ENCODE results near the gene AMD1. TPM values are rescaled to one million over a fixed set of nuclear protein-coding genes. Genes with fewer than 3 reads are reported as not detected.

Gene AMD1
- total and polyA plus RNA-seq, 12 donors, result 15.4 to 64.1 (median 43.5) TPM

DNA sequence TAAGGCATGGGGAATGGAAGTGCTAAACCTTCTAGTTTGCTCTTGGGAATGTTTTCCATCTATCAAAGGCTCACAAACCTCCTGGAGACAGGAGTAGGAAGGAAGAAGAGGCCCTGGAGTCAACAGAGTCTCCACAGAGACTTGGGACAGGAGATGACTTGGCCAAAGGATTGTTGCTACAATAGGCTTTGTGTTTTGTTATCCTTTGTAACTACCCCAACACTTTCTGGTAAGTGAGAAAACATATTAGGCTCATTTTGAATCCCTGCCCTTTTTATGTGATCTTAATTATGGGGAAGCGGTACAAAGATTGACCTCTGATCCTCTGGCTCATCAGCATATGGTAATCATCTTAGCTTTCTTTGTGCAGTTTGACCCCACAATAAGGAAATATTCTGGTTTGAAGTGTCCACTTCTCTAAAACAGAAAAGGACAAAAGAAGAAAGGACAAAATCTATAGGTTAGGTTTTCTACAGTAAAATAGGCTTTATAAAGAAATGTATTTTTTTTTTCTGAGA lies 59.9 kb downstream of the AMD1 start:
- 94 to 100% (median 97%) methylated on average over 1 of the region's 1 CpG for WGBS, 4 donors
- Histone ChIP-seq H3K4me3 (no peak overlapping the region), H3K27me3 (peaks cover 5% of the 10 kb centered on the region), H3K36me3 (replicated peaks in 1 of 2) (no peaks in the 10 kb centered on the region), H3K4me1 (replicated peaks in 1 of 2) (no peaks in the 10 kb centered on the region), H3K9me3 (replicated peaks in 1 of 3) (no peaks in the 10 kb centered on the region), H3K27ac (no peak overlapping the region)
- no peak for DNase-seq
- intact Hi-C loops (cut with DNase I), result no loop called here
- TF ChIP-seq, protein P1, sequence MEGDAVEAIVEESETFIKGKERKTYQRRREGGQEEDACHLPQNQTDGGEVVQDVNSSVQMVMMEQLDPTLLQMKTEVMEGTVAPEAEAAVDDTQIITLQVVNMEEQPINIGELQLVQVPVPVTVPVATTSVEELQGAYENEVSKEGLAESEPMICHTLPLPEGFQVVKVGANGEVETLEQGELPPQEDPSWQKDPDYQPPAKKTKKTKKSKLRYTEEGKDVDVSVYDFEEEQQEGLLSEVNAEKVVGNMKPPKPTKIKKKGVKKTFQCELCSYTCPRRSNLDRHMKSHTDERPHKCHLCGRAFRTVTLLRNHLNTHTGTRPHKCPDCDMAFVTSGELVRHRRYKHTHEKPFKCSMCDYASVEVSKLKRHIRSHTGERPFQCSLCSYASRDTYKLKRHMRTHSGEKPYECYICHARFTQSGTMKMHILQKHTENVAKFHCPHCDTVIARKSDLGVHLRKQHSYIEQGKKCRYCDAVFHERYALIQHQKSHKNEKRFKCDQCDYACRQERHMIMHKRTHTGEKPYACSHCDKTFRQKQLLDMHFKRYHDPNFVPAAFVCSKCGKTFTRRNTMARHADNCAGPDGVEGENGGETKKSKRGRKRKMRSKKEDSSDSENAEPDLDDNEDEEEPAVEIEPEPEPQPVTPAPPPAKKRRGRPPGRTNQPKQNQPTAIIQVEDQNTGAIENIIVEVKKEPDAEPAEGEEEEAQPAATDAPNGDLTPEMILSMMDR (IDR thresholded peaks at IDR 0.05), result no peak
- TF ChIP-seq POLR2A (IDR thresholded peaks at IDR 0.05), result no peak

DNA sequence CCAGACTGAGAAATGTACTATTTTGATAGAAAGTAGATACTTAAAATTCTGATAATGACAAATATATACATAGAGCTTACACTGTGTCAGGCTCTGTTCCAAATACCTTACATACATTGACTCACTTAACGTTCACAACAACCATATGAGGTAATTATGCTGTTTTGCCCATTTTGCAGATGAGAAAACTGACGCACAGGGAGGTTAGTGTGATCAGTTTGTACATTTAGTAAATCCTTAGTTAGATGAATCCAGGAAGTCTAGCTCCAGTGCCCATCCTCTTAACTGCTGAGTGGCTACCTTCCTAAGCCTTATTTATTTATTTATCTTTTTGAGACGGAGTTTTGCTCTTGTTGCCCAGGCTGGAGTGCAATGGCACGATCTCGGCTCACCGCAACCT lies 60.6 kb downstream of the AMD1 start:
- Histone ChIP-seq H3K9me3 (replicated peaks in 1 of 3) (no peaks in the 10 kb centered on the region), H3K27me3 (peaks cover 5% of the 10 kb centered on the region), H3K36me3 (replicated peaks in 1 of 2) (no peaks in the 10 kb centered on the region), H3K27ac (no peak overlapping the region), H3K4me3 (no peak overlapping the region), H3K4me1 (replicated peaks in 1 of 2) (no peaks in the 10 kb centered on the region)
- intact Hi-C loops (cut with DNase I), result no loop called here
- no peak for DNase-seq
- no peak for TF ChIP-seq POLR2A (IDR thresholded peaks at IDR 0.05)
- TF ChIP-seq, protein P1 (IDR thresholded peaks at IDR 0.05), result no peak
- WGBS, 4 donors, result 86 to 93% (median 90%) methylated on average over 5 to 6 of the region's 6 CpGs

DNA sequence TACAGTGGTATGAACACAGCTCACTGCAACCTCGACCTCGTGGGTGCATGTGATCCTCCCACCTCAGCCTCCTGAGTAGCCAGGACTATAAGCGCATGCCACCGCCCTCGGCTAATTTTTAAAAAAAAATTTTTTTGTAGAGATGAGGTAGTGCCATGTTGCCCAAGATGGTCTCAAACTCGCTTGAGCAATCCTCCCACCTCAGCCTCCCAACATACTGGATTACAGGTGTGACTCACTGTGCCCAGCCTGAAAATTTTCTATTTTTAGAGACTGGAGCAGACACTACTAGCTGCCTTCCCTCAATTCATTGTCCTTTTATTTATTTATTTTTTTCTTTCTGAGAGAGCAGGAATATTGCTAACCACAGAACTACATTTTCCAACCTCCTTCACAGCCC lies 63.6 kb downstream of the AMD1 start:
- TF ChIP-seq POLR2A (IDR thresholded peaks at IDR 0.05), result no peak
- H3K27ac ChIP-seq, result no peak overlapping the region
- no peaks in the 10 kb centered on the region for H3K36me3 ChIP-seq (replicated peaks in 1 of 2)
- no peak overlapping the region for H3K4me3 ChIP-seq
- WGBS, 4 donors, result 94 to 97% (median 95%) methylated on average over 6 of the region's 6 CpGs
- H3K9me3 ChIP-seq (replicated peaks in 1 of 3), result no peaks in the 10 kb centered on the region
- no peaks in the 10 kb centered on the region for H3K4me1 ChIP-seq (replicated peaks in 1 of 2)
- intact Hi-C loops (cut with DNase I), result no loop called here
- H3K27me3 ChIP-seq, result no peaks in the 10 kb centered on the region
- DNase-seq, result no peak

DNA sequence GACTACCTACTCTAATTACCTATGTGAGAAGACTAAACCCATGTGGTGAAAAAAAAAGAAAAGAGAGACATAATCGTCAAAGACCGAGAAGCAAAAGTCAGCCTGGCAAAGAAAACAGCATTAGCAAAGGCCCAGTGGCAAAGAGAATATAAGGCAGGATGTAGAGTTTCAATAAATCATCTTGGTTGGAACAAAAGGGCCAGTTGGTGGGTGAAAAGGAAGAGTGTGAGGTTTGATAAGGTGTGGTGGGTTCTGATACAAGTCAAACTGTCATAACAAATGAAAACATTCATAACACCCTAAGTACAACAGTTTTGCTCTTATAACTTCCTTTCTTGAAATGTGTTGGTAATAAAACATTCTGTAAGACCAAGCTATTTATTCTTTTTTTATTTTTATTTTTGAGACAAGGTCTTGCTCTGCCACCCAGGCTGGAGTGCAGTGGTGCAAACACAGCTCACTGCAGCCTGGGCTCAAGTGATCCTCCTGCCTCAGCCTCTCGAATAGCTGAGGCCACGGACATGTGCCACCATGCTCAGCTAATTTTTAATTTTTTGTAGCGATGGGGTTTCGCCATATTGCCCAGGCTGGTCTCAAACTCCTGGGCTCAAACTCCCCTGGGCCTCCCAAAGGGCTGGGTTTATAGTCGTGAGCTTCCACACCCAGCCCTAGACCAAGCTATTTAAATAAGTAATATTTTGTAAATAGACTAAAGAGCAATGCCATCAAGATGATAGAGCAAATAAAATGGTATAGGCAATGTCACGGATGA lies 65.0 kb downstream of the AMD1 start:
- TF ChIP-seq, protein P1 (IDR thresholded peaks at IDR 0.05), result no peak
- no peak for TF ChIP-seq POLR2A (IDR thresholded peaks at IDR 0.05)
- Histone ChIP-seq H3K27me3 (no peaks in the 10 kb centered on the region), H3K27ac (no peak overlapping the region), H3K36me3 (replicated peaks in 1 of 2) (no peaks in the 10 kb centered on the region), H3K9me3 (replicated peaks in 1 of 3) (no peaks in the 10 kb centered on the region), H3K4me3 (no peak overlapping the region), H3K4me1 (replicated peaks in 1 of 2) (no peaks in the 10 kb centered on the region)
- intact Hi-C loops (cut with DNase I), result no loop called here
- WGBS, 4 donors, result 80 to 89% (median 84%) methylated on average over 8 of the region's 8 CpGs
- DNase-seq, result no peak
